Measurements from ENCODE around the gene ZC3H4.

The ZC3H4 gene

DNA sequence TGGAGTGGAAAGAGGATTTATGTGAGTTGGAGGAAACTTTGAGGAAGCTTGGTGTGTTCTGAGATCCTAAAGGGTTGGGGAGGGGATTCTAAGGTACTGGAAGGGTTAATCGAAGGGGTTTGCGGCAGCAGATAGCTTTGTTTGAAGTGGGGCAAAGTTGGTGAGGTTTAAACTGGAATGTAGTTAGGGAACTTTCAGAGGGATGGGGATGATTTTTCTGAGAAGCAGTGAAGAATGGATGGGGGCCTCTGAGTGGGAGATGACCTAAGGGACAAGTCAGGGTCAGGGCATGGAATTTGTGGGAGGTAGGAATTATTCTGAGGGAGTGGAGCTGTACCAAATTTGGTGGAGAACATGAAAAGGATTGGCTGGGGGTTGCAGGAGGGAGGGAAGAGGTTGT, 21.0 kb upstream of the ZC3H4 start:
- peaks cover 7% of the 10 kb centered on the region for H3K79me1 ChIP-seq (ENCODE audit: low read depth, low read length)

GRCh38 chr19:47133021-47133471, 19.5 kb upstream of the ZC3H4 start:
- Histone ChIP-seq H3K79me1 (ENCODE audit: low read depth, low read length) (peaks cover 5% of the 10 kb centered on the region), H2BK120ac (ENCODE audit: low read depth, low read length) (no peak overlapping the region), H3K9ac (ENCODE audit: low read depth, low read length, poor library complexity) (no peak overlapping the region), H3K4me1 (ENCODE audit: control insufficient read depth in 2 of 2, insufficient read depth in 1 of 2, low read depth in 1 of 2, low read length in 2 of 2) (peaks cover 7 to 9% of the 10 kb centered on the region in 2 donors), H4K8ac (ENCODE audit: low read depth, low read length) (no peak overlapping the region), H2AK5ac (ENCODE audit: low read depth, low read length) (no peak overlapping the region), H3K27me3 (ENCODE audit: control insufficient read depth in 3 of 3, insufficient read depth in 3 of 3, low read depth in 1 of 3, low read length in 3 of 3) (no peaks in the 10 kb centered on the region), H2BK15ac (ENCODE audit: low read length) (no peak overlapping the region), H3K27ac (replicated peaks; ENCODE audit: low read length) (no peak overlapping the region), H3K36me3 (replicated peaks in 1 of 2; ENCODE audit: control insufficient read depth in 2 of 2, insufficient read depth in 2 of 2, low read length in 2 of 2) (peaks cover 2 to 59% of the 10 kb centered on the region in 2 donors), H2BK12ac (ENCODE audit: low read length) (no peak overlapping the region), H3K14ac (ENCODE audit: low read length) (no peak overlapping the region), H3K4me3 (ENCODE audit: low read length in 2 of 2) (peak overlapping the region in 1 of 2 donors; percentile 1), H3K23ac (ENCODE audit: low read depth, low read length, poor library complexity) (no peak overlapping the region), H2BK5ac (ENCODE audit: low read length) (no peak overlapping the region), H3K18ac (ENCODE audit: low read length) (no peak overlapping the region), H2AFZ (ENCODE audit: low read length) (no peak overlapping the region), H3K4me2 (ENCODE audit: insufficient read depth, low read length, poor library complexity, severe bottlenecking) (no peak overlapping the region), H3K4ac (ENCODE audit: low read length) (no peak overlapping the region), H4K91ac (ENCODE audit: low read depth, low read length, poor library complexity) (no peak overlapping the region), H3K9me3 (replicated peaks in 1 of 2; ENCODE audit: control insufficient read depth in 2 of 2, insufficient read depth in 1 of 2, low read depth in 1 of 2, low read length in 2 of 2) (peaks cover 2 to 6% of the 10 kb centered on the region in 2 donors)
- WGBS, 2 donors (ENCODE audit: extremely low coverage in 2 of 2, insufficient read length in 2 of 2, insufficient replicate concordance in 1 of 2): no CpG with 5 or more reads among the region's 11 CpGs
- DNase-seq (ENCODE audit: low spot score): no peak

More for the DNA sequence above, 21.0 kb upstream of the ZC3H4 start:
- H2AK5ac ChIP-seq (ENCODE audit: low read depth, low read length): no peak overlapping the region
- H3K27me3 ChIP-seq (ENCODE audit: control insufficient read depth in 3 of 3, insufficient read depth in 3 of 3, low read depth in 1 of 3, low read length in 3 of 3): no peaks in the 10 kb centered on the region
- H4K91ac ChIP-seq (ENCODE audit: low read depth, low read length, poor library complexity): no peak overlapping the region
- DNase-seq (ENCODE audit: low spot score): no peak
- H3K27ac ChIP-seq (replicated peaks; ENCODE audit: low read length): no peak overlapping the region
- no peak overlapping the region for H2AFZ ChIP-seq (ENCODE audit: low read length)
- H3K4me3 ChIP-seq (ENCODE audit: low read length in 2 of 2): no peak overlapping the region
- no peak overlapping the region for H2BK12ac ChIP-seq (ENCODE audit: low read length)
- no peak overlapping the region for H3K23ac ChIP-seq (ENCODE audit: low read depth, low read length, poor library complexity)
- H3K9ac ChIP-seq (ENCODE audit: low read depth, low read length, poor library complexity): no peak overlapping the region
- no peak overlapping the region for H3K4ac ChIP-seq (ENCODE audit: low read length)
- peaks cover 2 to 74% of the 10 kb centered on the region in 2 donors for H3K36me3 ChIP-seq (replicated peaks in 1 of 2; ENCODE audit: control insufficient read depth in 2 of 2, insufficient read depth in 2 of 2, low read length in 2 of 2)
- H3K18ac ChIP-seq (ENCODE audit: low read length): no peak overlapping the region
- no peak overlapping the region for H4K8ac ChIP-seq (ENCODE audit: low read depth, low read length)
- no peak overlapping the region for H3K4me2 ChIP-seq (ENCODE audit: insufficient read depth, low read length, poor library complexity, severe bottlenecking)
- no peak overlapping the region for H2BK15ac ChIP-seq (ENCODE audit: low read length)
- H3K14ac ChIP-seq (ENCODE audit: low read length): no peak overlapping the region
- peaks cover 7 to 9% of the 10 kb centered on the region in 2 donors for H3K4me1 ChIP-seq (ENCODE audit: control insufficient read depth in 2 of 2, insufficient read depth in 1 of 2, low read depth in 1 of 2, low read length in 2 of 2)
- no CpG with 5 or more reads among the region's 2 CpGs for WGBS, 2 donors (ENCODE audit: extremely low coverage in 2 of 2, insufficient read length in 2 of 2, insufficient replicate concordance in 1 of 2)
- H2BK5ac ChIP-seq (ENCODE audit: low read length): no peak overlapping the region
- H3K9me3 ChIP-seq (replicated peaks in 1 of 2; ENCODE audit: control insufficient read depth in 2 of 2, insufficient read depth in 1 of 2, low read depth in 1 of 2, low read length in 2 of 2): peaks cover 2 to 6% of the 10 kb centered on the region in 2 donors
- H2BK120ac ChIP-seq (ENCODE audit: low read depth, low read length): no peak overlapping the region

DNA sequence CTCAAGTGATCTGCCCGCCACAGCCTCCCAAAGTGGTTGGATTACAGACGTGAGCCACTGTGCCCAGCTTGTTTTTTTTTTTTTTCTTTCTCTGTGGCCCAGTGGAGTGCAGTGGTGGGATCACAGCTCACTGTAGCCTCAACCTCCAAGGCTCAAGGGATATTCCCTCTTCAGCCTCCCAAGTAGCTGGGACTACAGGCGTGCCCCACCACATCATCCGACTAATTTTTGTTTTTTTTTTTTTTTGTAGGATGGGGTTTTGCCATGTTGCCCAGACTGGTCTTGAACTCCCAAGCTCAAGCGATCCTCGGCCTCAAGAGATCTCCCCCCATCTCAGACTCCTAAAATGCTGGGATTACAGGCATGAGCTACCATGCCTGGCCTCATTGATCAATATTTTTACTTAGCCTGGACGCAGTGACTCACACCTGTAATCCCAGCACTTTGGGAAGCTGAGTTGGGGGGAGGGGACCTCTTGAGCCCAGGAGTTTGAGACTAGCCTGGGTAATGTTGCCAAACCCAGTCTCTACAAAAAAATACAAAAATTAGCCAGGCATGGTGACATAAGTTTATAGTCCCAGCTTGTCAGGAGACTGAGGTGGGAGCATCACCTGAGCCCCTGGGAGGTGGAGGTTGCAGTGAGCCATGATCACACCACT, 18.7 kb upstream of the ZC3H4 start:
- Histone ChIP-seq H3K9ac (ENCODE audit: low read depth, low read length, poor library complexity) (no peak overlapping the region), H2BK15ac (ENCODE audit: low read length) (no peak overlapping the region), H3K36me3 (replicated peaks in 1 of 2; ENCODE audit: control insufficient read depth in 2 of 2, insufficient read depth in 2 of 2, low read length in 2 of 2) (peaks cover 2 to 52% of the 10 kb centered on the region in 2 donors), H3K4me3 (ENCODE audit: low read length in 2 of 2) (peak overlapping the region in 1 of 2 donors; percentile 73), H3K27ac (replicated peaks; ENCODE audit: low read length) (no peak overlapping the region), H3K79me1 (ENCODE audit: low read depth, low read length) (peaks cover 5% of the 10 kb centered on the region), H2BK5ac (ENCODE audit: low read length) (no peak overlapping the region), H2AFZ (ENCODE audit: low read length) (no peak overlapping the region), H3K4ac (ENCODE audit: low read length) (no peak overlapping the region), H4K8ac (ENCODE audit: low read depth, low read length) (no peak overlapping the region), H2AK5ac (ENCODE audit: low read depth, low read length) (no peak overlapping the region), H3K18ac (ENCODE audit: low read length) (no peak overlapping the region), H3K14ac (ENCODE audit: low read length) (no peak overlapping the region), H3K23ac (ENCODE audit: low read depth, low read length, poor library complexity) (no peak overlapping the region), H3K4me2 (ENCODE audit: insufficient read depth, low read length, poor library complexity, severe bottlenecking) (peak overlapping the region; percentile 89), H3K9me3 (replicated peaks in 1 of 2; ENCODE audit: control insufficient read depth in 2 of 2, insufficient read depth in 1 of 2, low read depth in 1 of 2, low read length in 2 of 2) (peaks cover 2 to 6% of the 10 kb centered on the region in 2 donors), H4K91ac (ENCODE audit: low read depth, low read length, poor library complexity) (no peak overlapping the region), H3K4me1 (ENCODE audit: control insufficient read depth in 2 of 2, insufficient read depth in 1 of 2, low read depth in 1 of 2, low read length in 2 of 2) (peaks cover 7 to 9% of the 10 kb centered on the region in 2 donors), H2BK120ac (ENCODE audit: low read depth, low read length) (no peak overlapping the region), H3K27me3 (ENCODE audit: control insufficient read depth in 3 of 3, insufficient read depth in 3 of 3, low read depth in 1 of 3, low read length in 3 of 3) (no peaks in the 10 kb centered on the region), H2BK12ac (ENCODE audit: low read length) (no peak overlapping the region)
- WGBS, 2 donors (ENCODE audit: extremely low coverage in 2 of 2, insufficient read length in 2 of 2, insufficient replicate concordance in 1 of 2): no CpG with 5 or more reads among the region's 7 CpGs
- no peak for DNase-seq (ENCODE audit: low spot score)

GRCh38 chr19:47130589-47131227, 17.1 kb upstream of the ZC3H4 start, which contains the start of gene SAE1:
Gene SAE1 (plus strand): TSS chr19:47130835. CDS start chr19:47130931, 96 bp downstream.
- peaks cover 7 to 9% of the 10 kb centered on the region in 2 donors for H3K4me1 ChIP-seq (ENCODE audit: control insufficient read depth in 2 of 2, insufficient read depth in 1 of 2, low read depth in 1 of 2, low read length in 2 of 2)

More at GRCh38 chr19:47130589-47131227, 17.1 kb upstream of the ZC3H4 start, which contains the start of gene SAE1:
- H3K4me3 ChIP-seq (ENCODE audit: low read length in 2 of 2): peak within 1 kb of the TSS; percentile 73 to 88
- peak within 1 kb of the TSS; percentile 45 for H2BK15ac ChIP-seq (ENCODE audit: low read length)
- peak within 1 kb of the TSS; percentile 84 for H3K27ac ChIP-seq (replicated peaks; ENCODE audit: low read length)
- H2AK5ac ChIP-seq (ENCODE audit: low read depth, low read length): peak within 1 kb of the TSS; percentile 65
- peak within 1 kb of the TSS; percentile 88 for H2AFZ ChIP-seq (ENCODE audit: low read length)
- H3K9ac ChIP-seq (ENCODE audit: low read depth, low read length, poor library complexity): peak within 1 kb of the TSS; percentile 98
- peak within 1 kb of the TSS; percentile 100 for H3K18ac ChIP-seq (ENCODE audit: low read length)
- no peak within 1 kb of the TSS for H3K4ac ChIP-seq (ENCODE audit: low read length)
- H3K9me3 ChIP-seq (replicated peaks in 1 of 2; ENCODE audit: control insufficient read depth in 2 of 2, insufficient read depth in 1 of 2, low read depth in 1 of 2, low read length in 2 of 2): peaks cover 2 to 6% of the 10 kb centered on the region in 2 donors
- peaks cover 5% of the 10 kb centered on the region for H3K79me1 ChIP-seq (ENCODE audit: low read depth, low read length)
- peak within 1 kb of the TSS; percentile 90 for H3K14ac ChIP-seq (ENCODE audit: low read length)
- H3K23ac ChIP-seq (ENCODE audit: low read depth, low read length, poor library complexity): peak within 1 kb of the TSS; percentile 99
- peak within 1 kb of the TSS; percentile 17 for H4K91ac ChIP-seq (ENCODE audit: low read depth, low read length, poor library complexity)
- no peak within 1 kb of the TSS for H2BK5ac ChIP-seq (ENCODE audit: low read length)
- WGBS, 2 donors (ENCODE audit: extremely low coverage in 2 of 2, insufficient read length in 2 of 2, insufficient replicate concordance in 1 of 2): no CpG with 5 or more reads among the region's 51 CpGs
- no peak within 1 kb of the TSS for H2BK12ac ChIP-seq (ENCODE audit: low read length)
- H3K27me3 ChIP-seq (ENCODE audit: control insufficient read depth in 3 of 3, insufficient read depth in 3 of 3, low read depth in 1 of 3, low read length in 3 of 3): no peaks in the 10 kb centered on the region
- peaks cover 2 to 37% of the 10 kb centered on the region in 2 donors for H3K36me3 ChIP-seq (replicated peaks in 1 of 2; ENCODE audit: control insufficient read depth in 2 of 2, insufficient read depth in 2 of 2, low read length in 2 of 2)
- H3K4me2 ChIP-seq (ENCODE audit: insufficient read depth, low read length, poor library complexity, severe bottlenecking): peak within 1 kb of the TSS; percentile 89
- H2BK120ac ChIP-seq (ENCODE audit: low read depth, low read length): no peak within 1 kb of the TSS
- H4K8ac ChIP-seq (ENCODE audit: low read depth, low read length): no peak within 1 kb of the TSS
- DNase-seq (ENCODE audit: low spot score): peak; percentile 96

All from neuronal stem cell (in vitro differentiated cells).